WTC11 (cell line): ENCODE results near the gene USH1C. TPM values are rescaled to one million over a fixed set of nuclear protein-coding genes. Genes with fewer than 3 reads are reported as not detected.

Source experiments
- ATAC-seq: fragments of 200-7000 bp; cut with Tn5 transposase; 2 replicates; pipeline ENCODE4 v1.10.0; 2021; ENCODE audit warnings: mild to moderate bottlenecking, moderate library complexity
- CTCF ChIA-PET: fragments of 300-600 bp; sonication (Branson Sonifier 250); formaldehyde crosslinking; loops from one replicate; lab custom pipeline; 2021; ENCODE audit warnings: antibody characterized with exemption; lab: Charles Lee
- POLR2A ChIA-PET: fragments of 350-600 bp; sonication (Branson Sonifier 250); formaldehyde crosslinking; loops from one replicate; lab custom pipeline; 2021; ENCODE audit warnings: antibody characterized with exemption; lab: Charles Lee
- DNase-seq: peaks from one replicate; pipeline ENCODE4 v3.0.0; 2021; ENCODE audit warnings: low spot score
- H3K27ac Mint-ChIP-seq: 2 replicates; pipeline ENCODE4 v1.8.0; 2021; ENCODE audit warnings: mixed read lengths
- H3K27me3 Mint-ChIP-seq: 2 replicates; pipeline ENCODE4 v1.8.0; 2021; ENCODE audit warnings: low read depth, mild to moderate bottlenecking, moderate library complexity, mixed read lengths
- H3K36me3 Mint-ChIP-seq: 2 replicates; pipeline ENCODE4 v1.8.0; 2021; ENCODE audit warnings: mixed read lengths
- H3K4me1 Mint-ChIP-seq: 2 replicates; pipeline ENCODE4 v1.8.0; 2022; ENCODE audit warnings: mixed read lengths
- H3K4me3 Mint-ChIP-seq: 2 replicates; pipeline ENCODE4 v1.8.0; 2021; ENCODE audit warnings: mild to moderate bottlenecking, moderate library complexity, mixed read lengths
- H3K9me3 Mint-ChIP-seq: 2 replicates; pipeline ENCODE4 v1.8.0; 2021; ENCODE audit warnings: mixed read lengths
- ATF2 ChIP-seq: sonication (generic); formaldehyde crosslinking; IDR thresholded peaks from 2 replicates; pipeline ENCODE4 v1.8.1; 2022; ENCODE audit warnings: low read depth, missing genetic modification reagents, borderline replicate concordance
- CDX4 ChIP-seq: fragments of 250-450 bp; sonication (Bioruptor Pico); IDR thresholded peaks from 2 replicates; pipeline ENCODE4 v1.9.0; 2021; ENCODE audit warnings: moderate library complexity, mild to moderate bottlenecking, inconsistent platforms, borderline replicate concordance
- CREM ChIP-seq: sonication (generic); formaldehyde crosslinking; IDR thresholded peaks from 2 replicates; pipeline ENCODE4 v1.8.1; 2022; ENCODE audit warnings: mild to moderate bottlenecking, missing genetic modification reagents, moderate library complexity
- GRHL2 ChIP-seq: fragments of 250-450 bp; sonication (Bioruptor Pico); IDR thresholded peaks from 2 replicates; pipeline ENCODE4 v1.8.0; 2022; ENCODE audit warnings: mild to moderate bottlenecking, moderate library complexity; ENCODE audit not compliant: insufficient replicate concordance, severe bottlenecking
- KAT7 ChIP-seq: sonication (generic); formaldehyde crosslinking; IDR thresholded peaks from 2 replicates; pipeline ENCODE4 v1.8.1; 2023; ENCODE audit warnings: missing genetic modification reagents, mild to moderate bottlenecking, borderline replicate concordance
- MAX ChIP-seq: sonication (generic); formaldehyde crosslinking; IDR thresholded peaks from 2 replicates; pipeline ENCODE4 v1.8.0; 2022; ENCODE audit warnings: mild to moderate bottlenecking, missing genetic modification reagents
- NFATC4 ChIP-seq: fragments of 250-450 bp; sonication (Bioruptor Pico); IDR thresholded peaks from 2 replicates; pipeline ENCODE4 v1.9.0; 2021; ENCODE audit warnings: mild to moderate bottlenecking
- NFE2L1 ChIP-seq: sonication (generic); formaldehyde crosslinking; IDR thresholded peaks from 2 replicates; pipeline ENCODE4 v1.8.1; 2023; ENCODE audit warnings: missing genetic modification reagents
- NR1H2 ChIP-seq: sonication (generic); formaldehyde crosslinking; IDR thresholded peaks from 2 replicates; pipeline ENCODE4 v1.9.0; 2021; ENCODE audit warnings: mild to moderate bottlenecking, moderate library complexity, missing genetic modification reagents
- SMAD4 ChIP-seq: sonication (generic); formaldehyde crosslinking; IDR thresholded peaks from 2 replicates; pipeline ENCODE4 v1.8.0; 2022; ENCODE audit warnings: mild to moderate bottlenecking, missing genetic modification reagents
- SP1 ChIP-seq: sonication (generic); formaldehyde crosslinking; conservative IDR thresholded peaks from 2 replicates; pipeline ENCODE4 v1.8.1; 2022; ENCODE audit warnings: missing genetic modification reagents
- USF2 ChIP-seq: sonication (generic); formaldehyde crosslinking; IDR thresholded peaks from 2 replicates; pipeline ENCODE4 v1.8.1; 2023; ENCODE audit warnings: mild to moderate bottlenecking, missing genetic modification reagents, moderate library complexity
- ZNF281 ChIP-seq: sonication (generic); formaldehyde crosslinking; IDR thresholded peaks from 2 replicates; pipeline ENCODE4 v1.8.0; 2023; ENCODE audit warnings: mild to moderate bottlenecking, missing genetic modification reagents
- ZNF396 ChIP-seq: fragments of 250-450 bp; sonication (Bioruptor Pico); IDR thresholded peaks from 2 replicates; pipeline ENCODE4 v1.8.0; 2021; ENCODE audit warnings: mild to moderate bottlenecking, moderate library complexity, borderline replicate concordance
- ZNF423 ChIP-seq: fragments of 250-450 bp; sonication (Bioruptor Pico); IDR thresholded peaks from 2 replicates; pipeline ENCODE4 v2.1.2; 2022; ENCODE audit warnings: mild to moderate bottlenecking, moderate library complexity
- ZNF512 ChIP-seq: sonication (generic); formaldehyde crosslinking; IDR thresholded peaks from 2 replicates; pipeline ENCODE4 v1.8.1; 2022; ENCODE audit warnings: missing genetic modification reagents, borderline replicate concordance
- ZSCAN18 ChIP-seq: fragments of 250-450 bp; sonication (Bioruptor Pico); IDR thresholded peaks from 2 replicates; pipeline ENCODE4 v2.1.2; 2022; ENCODE audit warnings: mild to moderate bottlenecking, moderate library complexity
- total RNA-seq: library from RNA; stranded (reverse); gene quantifications from 3 replicates; pipeline ENCODE4 v1.2.3, GENCODE V29; 2021

Gene USH1C
- total RNA-seq, 1 experiment from 2014 or later: 3.9 TPM

GRCh38 chr11:17517186-17517585 is 27.0 kb downstream of the USH1C start (continued):
- TF ChIP-seq ZSCAN18 (CRISPR knock-in tag): no peak
- no peak for TF ChIP-seq NFATC4 (CRISPR knock-in tag)
- TF ChIP-seq ZNF281: no peak
- no peak for TF ChIP-seq ZNF512 (CRISPR knock-in tag)
- no peak for TF ChIP-seq GRHL2 (CRISPR knock-in tag)
- TF ChIP-seq ATF2 (CRISPR knock-in tag): no peak
- no peak for TF ChIP-seq NR1H2 (CRISPR knock-in tag)
- no peak for TF ChIP-seq CDX4
- no peak for TF ChIP-seq SMAD4
- no peak for TF ChIP-seq MAX (CRISPR knock-in tag)
- TF ChIP-seq KAT7 (CRISPR knock-in tag): no peak
- no peak for TF ChIP-seq NFE2L1 (CRISPR knock-in tag)

GRCh38 chr11:17516551-17517150 is 27.6 kb downstream of the USH1C start:
- H3K4me3 Mint-ChIP-seq: no peak overlapping the region
- CTCF ChIA-PET: interaction anchor here (1.1 to 4.7 kb wide), 5 partner anchors 11 to 130 kb away, joined by 4 to 127 read pairs (median 11); partner anchors contain the start of gene KCNJ11
- no peak for ATAC-seq
- TF ChIP-seq CREM: no peak
- TF ChIP-seq, all 79 proteins: peak for 0
- POLR2A ChIA-PET: no interaction called here
- Mint-ChIP-seq H3K9me3 (no peaks in the 10 kb centered on the region), H3K27ac (no peak overlapping the region), H3K4me1 (peaks cover 33% of the 10 kb centered on the region), H3K27me3 (no peaks in the 10 kb centered on the region; the same call in 1 of the 2 replicates), H3K36me3 (peaks cover 3% of the 10 kb centered on the region)
- no peak for DNase-seq

GRCh38 chr11:17515443-17516176 is 28.6 kb downstream of the USH1C start:
- no peaks in the 10 kb centered on the region; the same call in 1 of the 2 replicates for H3K27me3 Mint-ChIP-seq
- H3K27ac Mint-ChIP-seq: no peak overlapping the region
- H3K9me3 Mint-ChIP-seq: no peaks in the 10 kb centered on the region
- POLR2A ChIA-PET: no interaction called here
- peaks cover 29% of the 10 kb centered on the region for H3K4me1 Mint-ChIP-seq
- no peak for TF ChIP-seq ZNF396
- TF ChIP-seq ZNF423 (CRISPR knock-in tag): no peak
- TF ChIP-seq SP1 (CRISPR knock-in tag): no peak
- no peak for TF ChIP-seq USF2
- TF ChIP-seq CDX4: no peak
- CTCF ChIA-PET: interaction anchor here (3.2 to 13.3 kb wide), 3 partner anchors 12 to 129 kb away, joined by 12 to 127 read pairs (median 120); no protein-coding TSS in a partner anchor
- no peak overlapping the region for H3K4me3 Mint-ChIP-seq
- DNase-seq (no peak), ATAC-seq (no peak)
- peaks cover 3% of the 10 kb centered on the region for H3K36me3 Mint-ChIP-seq
